ENCODE data around the gene FAM78B. TPM values are rescaled to one million over a fixed set of nuclear protein-coding genes. Genes with fewer than 3 reads are reported as not detected.

FAM78B gene
- total and polyA plus RNA-seq, 2 of the 8 experiments (the other 6 are each of a cell fraction or from before 2014, with no cell fraction given), result 2.3 to 3.6 TPM

GRCh38 chr1:166026555-166026954, 140.2 kb downstream of the FAM78B start:
- Histone ChIP-seq H3K4me1 (replicated peaks in 1 of 4; ENCODE audit: control insufficient read depth in 3 of 4, insufficient read depth in 4 of 4, low read length in 3 of 4) (no peaks in the 10 kb centered on the region), H4K20me1 (replicated peaks in 1 of 2; ENCODE audit: control insufficient read depth in 1 of 2, insufficient read depth in 2 of 2, low read length in 2 of 2) (no peaks in the 10 kb centered on the region), H2BK15ac (ENCODE audit: low read length) (no peak overlapping the region), H3K4me3 (ENCODE audit: extremely low read depth in 1 of 4, insufficient read depth in 2 of 4, low read depth in 3 of 4, low read length in 4 of 4) (no peak overlapping the region), H3K4ac (replicated peaks; ENCODE audit: insufficient read length, low read depth, low read length) (no peak overlapping the region), H2AK5ac (ENCODE audit: low read depth, low read length) (no peak overlapping the region), H3K56ac (replicated peaks; ENCODE audit: insufficient read length, low read depth, low read length) (no peak overlapping the region), H3K14ac (ENCODE audit: insufficient read length) (no peak overlapping the region), H3K27ac (ENCODE audit: low read depth, low read length) (no peak overlapping the region), H2BK20ac (ENCODE audit: low read length) (no peak overlapping the region), H3K4me2 (ENCODE audit: insufficient read depth in 1 of 2, low read depth in 2 of 2, low read length in 2 of 2) (no peak overlapping the region), H3K23me2 (ENCODE audit: low read depth, low read length) (no peaks in the 10 kb centered on the region), H3K36me3 (ENCODE audit: control insufficient read depth in 2 of 4, insufficient read depth in 4 of 4, low read length in 3 of 4) (no peaks in the 10 kb centered on the region), H4K5ac (ENCODE audit: insufficient read length, low read depth, low read length) (no peak overlapping the region), H3K9ac (replicated peaks in 1 of 4; ENCODE audit: extremely low read depth in 1 of 4, low read depth in 3 of 4, low read length in 3 of 4) (no peak overlapping the region), H2AFZ (ENCODE audit: low read length) (no peak overlapping the region), H3K23ac (ENCODE audit: insufficient read length) (no peak overlapping the region), H2BK12ac (ENCODE audit: low read depth, low read length) (no peak overlapping the region), H3K18ac (ENCODE audit: extremely low read depth, low read length) (no peak overlapping the region), H2BK5ac (ENCODE audit: low read depth, low read length) (no peak overlapping the region), H3K9me3 (ENCODE audit: insufficient read depth in 2 of 2, low read depth in 1 of 2, low read length in 1 of 2) (no peaks in the 10 kb centered on the region), H3K79me1 (ENCODE audit: low read depth, low read length) (no peaks in the 10 kb centered on the region), H3K27me3 (replicated peaks in 1 of 4; ENCODE audit: control insufficient read depth in 3 of 4, extremely low read depth in 1 of 4, insufficient read depth in 3 of 4, low read length in 3 of 4) (no peaks in the 10 kb centered on the region; a peak in 2 of 7 replicates), H3K79me2 (ENCODE audit: control insufficient read depth in 1 of 2, insufficient read depth in 2 of 2, low read length in 2 of 2) (no peaks in the 10 kb centered on the region), H4K8ac (ENCODE audit: extremely low read depth, insufficient read depth, low read length) (no peak overlapping the region), H4K91ac (replicated peaks; ENCODE audit: insufficient read length, low read length) (no peak overlapping the region), H2BK120ac (replicated peaks; ENCODE audit: low read depth, low read length) (no peak overlapping the region)
- WGBS, 2 experiments (ENCODE audit: extremely low coverage in 1 of 2, insufficient coverage in 1 of 2, insufficient read length in 1 of 2, insufficient replicate concordance in 2 of 2, low coverage in 1 of 2, low lambda C conversion rate in 2 of 2, missing lambda C conversion rate in 1 of 2), result 71% methylated on average over 1 of the region's 1 CpG; no CpG with 5 or more reads in 1 of the 2 experiments
- no peak for TF ChIP-seq SUZ12 (IDR thresholded peaks at IDR 0.05; ENCODE audit: low read length)
- TF ChIP-seq ZNF274 (IDR thresholded peaks at IDR 0.05; ENCODE audit: borderline replicate concordance, extremely low read depth, low read length), result no peak
- no peak for TF ChIP-seq HDAC2 (IDR thresholded peaks at IDR 0.05; ENCODE audit: borderline replicate concordance in 1 of 2, low read depth in 2 of 2, low read length in 2 of 2)
- no peak for TF ChIP-seq HDAC6 (IDR thresholded peaks at IDR 0.05; ENCODE audit: low read depth, low read length)
- no peak for TF ChIP-seq RBBP5 (IDR thresholded peaks at IDR 0.05; ENCODE audit: borderline replicate concordance, low read depth, low read length)
- no peak for TF ChIP-seq MAFK (IDR thresholded peaks at IDR 0.05; ENCODE audit: low read depth, low read length)
- TF ChIP-seq JUND (IDR thresholded peaks at IDR 0.05; ENCODE audit: low read length), result no peak
- FAIRE-seq, result no peak
- POLR2A ChIA-PET (ENCODE audit: partially characterized antibody), result no interaction called here
- CTCF ChIA-PET (ENCODE audit: partially characterized antibody), result interaction anchor here (0.6 to 1.0 kb wide), 2 partner anchors 9 to 1317 kb away, joined by 3 to 4 read pairs; no protein-coding TSS in a partner anchor
- DNase-seq (ENCODE audit: low read depth in 1 of 2, low spot score in 2 of 2), result no peak
